Activated CD4-positive, alpha-beta memory T cell treated with anti-CD3 and anti-CD28 coated beads for 36 hours (primary cell): ENCODE results near the gene MAN1A1. TPM values are rescaled to one million over a fixed set of nuclear protein-coding genes. Genes with fewer than 3 reads are reported as not detected.
A peak's percentile ranks its signal among the peaks of the same experiment; 100 is the strongest.
"Not testable (repeated sequence)": the region's sequence is repeated elsewhere in the genome, so short reads cannot be mapped to it uniquely, and the experiment has no call there.

Source experiments
- CTCF ChIA-PET: fragments of 350-600 bp; sonication (Branson Sonifier 250); formaldehyde crosslinking; loops from one replicate; lab custom pipeline; 2021; ENCODE audit warnings: antibody characterized with exemption, inconsistent platforms; lab: Charles Lee
- POLR2A ChIA-PET: fragments of 350-600 bp; sonication (Branson Sonifier 250); formaldehyde crosslinking; loops from one replicate; lab custom pipeline; 2021; ENCODE audit warnings: antibody characterized with exemption; lab: Charles Lee
- DNase-seq: peaks from one replicate; pipeline ENCODE4 v3.0.0-alpha.2; 2020
- H3K27ac Mint-ChIP-seq: one replicate; pipeline ENCODE4 v1.8.0; 2021; ENCODE audit warnings: mixed read lengths
- H3K27me3 Mint-ChIP-seq: one replicate; pipeline ENCODE4 v1.8.0; 2021; ENCODE audit warnings: mixed read lengths
- H3K36me3 Mint-ChIP-seq: one replicate; pipeline ENCODE4 v1.8.0; 2021; ENCODE audit warnings: mixed read lengths
- H3K4me1 Mint-ChIP-seq: one replicate; pipeline ENCODE4 v1.8.0; 2021; ENCODE audit warnings: low read depth, mixed read lengths
- H3K4me3 Mint-ChIP-seq: one replicate; pipeline ENCODE4 v1.8.0; 2021; ENCODE audit warnings: mild to moderate bottlenecking, mixed read lengths
- H3K9me3 Mint-ChIP-seq: one replicate; pipeline ENCODE4 v1.8.0; 2021; ENCODE audit warnings: mixed read lengths
- intact Hi-C: fragments of 100-400 bp; cut with micrococcal nuclease; formaldehyde crosslinking; loops from one replicate; pipeline ENCODE4 v1.15.1; 2023
- total RNA-seq, 2 experiments: library from RNA; stranded (reverse); gene quantifications; one replicate each; pipeline ENCODE4 v1.2.3, GENCODE V29; 2021

The MAN1A1 gene
- 10 to 100 TPM; 21.8 to 23.9 TPM for total RNA-seq

DNA sequence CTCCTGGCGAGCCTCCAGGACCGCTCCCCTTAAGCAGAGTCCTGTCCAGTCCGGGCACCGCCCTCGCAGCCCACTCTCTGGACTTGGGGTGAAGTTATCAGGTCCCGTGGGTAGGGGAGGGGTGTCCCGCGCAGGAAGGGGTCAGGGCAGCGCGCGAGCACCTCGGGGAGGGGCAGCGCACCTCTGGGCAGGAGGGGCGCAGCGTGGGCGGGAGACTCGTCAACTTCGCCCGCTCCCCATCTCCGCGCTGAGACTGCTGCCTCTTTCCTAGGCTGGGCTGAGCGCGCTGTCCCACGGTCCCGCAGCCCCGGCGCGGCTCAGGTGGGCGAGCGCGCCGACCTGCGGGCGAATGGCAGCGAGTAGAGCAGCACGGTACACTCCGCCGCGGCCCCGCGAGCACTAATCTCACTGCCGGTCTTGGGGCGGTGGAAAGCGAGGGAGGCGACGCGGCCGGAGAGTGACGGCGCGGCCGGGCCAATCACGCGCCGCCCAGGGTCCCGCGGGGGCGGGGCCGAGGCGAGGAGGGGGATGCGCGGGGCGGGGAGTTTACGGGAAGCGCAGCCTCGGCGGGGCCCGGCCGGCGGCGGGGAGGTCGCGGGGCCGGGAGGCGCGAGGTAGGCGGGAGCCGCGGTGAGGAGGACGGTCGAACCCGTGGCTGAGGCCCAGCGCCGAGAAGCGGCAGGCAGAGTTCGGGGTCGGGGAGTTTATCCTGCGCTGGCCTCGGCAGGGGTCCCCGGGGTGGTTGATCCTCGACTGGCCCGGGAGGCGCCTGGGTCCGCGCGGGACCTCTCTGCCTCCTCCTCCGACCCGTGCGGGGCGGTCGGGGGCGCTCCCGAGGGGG lies at the start of gene MAN1A1:
Gene MAN1A1 (minus strand): TSS at position 401 of the 841 bp plus-strand sequence. CDS start 696 bp downstream, outside the sequence.
- CTCF ChIA-PET, result interaction anchor here (0.7 to 2.2 kb wide), 6 partner anchors 8 to 220 kb away, joined by 3 to 11 read pairs (median 6); no protein-coding TSS in a partner anchor

DNA sequence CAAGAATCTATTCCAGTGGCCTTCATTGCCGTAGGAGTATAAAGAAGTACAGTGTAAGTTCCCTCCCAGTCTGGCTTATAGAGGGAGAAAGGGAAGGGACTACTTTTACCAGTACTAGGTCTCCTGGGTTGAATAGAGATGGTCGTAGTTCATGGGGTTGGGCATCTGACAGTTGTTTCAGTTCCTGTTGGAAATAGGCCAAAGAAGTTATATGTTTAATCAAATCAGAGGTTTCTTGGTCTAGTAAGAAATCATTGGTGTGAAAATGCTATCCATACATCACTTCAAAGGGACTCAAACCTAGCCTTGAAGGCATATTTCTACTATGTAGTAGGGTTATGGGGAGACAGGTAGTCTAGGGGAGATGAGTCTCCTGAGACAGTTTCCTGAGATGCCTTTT lies 45.6 kb upstream of the MAN1A1 start:
- intact Hi-C loops, result no loop called here
- Mint-ChIP-seq H3K36me3 (no peaks in the 10 kb centered on the region), H3K4me1 (no peaks in the 10 kb centered on the region), H3K27me3 (no peaks in the 10 kb centered on the region), H3K9me3 (peaks cover 11% of the 10 kb centered on the region), H3K27ac (no peak overlapping the region), H3K4me3 (no peak overlapping the region)
- CTCF ChIA-PET, result no interaction called here
- no peak for DNase-seq
- POLR2A ChIA-PET, result no interaction called here

More for the DNA sequence above, at the start of gene MAN1A1:
- peaks cover 43% of the 10 kb centered on the region for H3K4me1 Mint-ChIP-seq
- peak within 1 kb of the TSS; percentile 94 for H3K4me3 Mint-ChIP-seq
- peak; percentile 92 for DNase-seq
- no peaks in the 10 kb centered on the region for H3K9me3 Mint-ChIP-seq
- peaks cover 4% of the 10 kb centered on the region for H3K36me3 Mint-ChIP-seq
- POLR2A ChIA-PET, result interaction anchor here (0.7 to 2.8 kb wide), 8 partner anchors 8 to 271 kb away, joined by 3 to 20 read pairs (median 4); partner anchors contain the start of gene FAM184A
- no peaks in the 10 kb centered on the region for H3K27me3 Mint-ChIP-seq
- peak within 1 kb of the TSS; percentile 93 for H3K27ac Mint-ChIP-seq
- intact Hi-C loops, result loop anchor here (1.0 to 10.0 kb wide), 13 partner anchors 35 to 1985 kb away; partner anchors contain the start of genes ASF1A, GOPC, MCM9 and NUS1

DNA sequence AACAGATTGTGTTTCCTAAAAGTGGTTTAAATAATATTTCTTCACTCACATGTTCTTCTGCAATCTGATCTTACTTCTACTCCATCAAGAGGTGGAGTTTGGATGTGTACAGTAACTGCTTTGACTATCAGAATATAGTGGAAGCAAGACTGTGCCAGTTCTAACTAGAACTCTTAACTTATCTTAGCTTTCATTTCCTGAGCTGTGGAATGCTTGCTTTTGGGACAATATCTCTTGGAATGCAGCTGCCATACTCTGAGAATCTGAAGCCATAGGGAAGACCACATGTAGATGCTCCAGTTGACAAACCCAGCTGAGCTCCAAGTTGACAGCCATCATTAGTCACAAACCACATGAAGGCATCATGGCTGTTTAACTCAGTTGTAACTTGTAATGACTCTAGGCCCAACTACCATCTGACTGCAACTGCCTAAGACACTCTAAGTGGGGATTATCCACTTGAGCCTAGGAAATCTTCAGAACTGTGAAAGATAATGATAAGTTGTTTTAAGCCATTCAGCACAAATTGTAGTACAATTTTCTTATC lies 40.8 kb upstream of the MAN1A1 start:
- H3K4me1 Mint-ChIP-seq, result no peaks in the 10 kb centered on the region
- peaks cover 3% of the 10 kb centered on the region for H3K36me3 Mint-ChIP-seq
- no peak overlapping the region for H3K27ac Mint-ChIP-seq
- POLR2A ChIA-PET, result no interaction called here
- H3K27me3 Mint-ChIP-seq, result no peaks in the 10 kb centered on the region
- no peak overlapping the region for H3K4me3 Mint-ChIP-seq
- CTCF ChIA-PET, result no interaction called here
- no peak for DNase-seq
- intact Hi-C loops, result no loop called here
- peaks cover 7% of the 10 kb centered on the region for H3K9me3 Mint-ChIP-seq

DNA sequence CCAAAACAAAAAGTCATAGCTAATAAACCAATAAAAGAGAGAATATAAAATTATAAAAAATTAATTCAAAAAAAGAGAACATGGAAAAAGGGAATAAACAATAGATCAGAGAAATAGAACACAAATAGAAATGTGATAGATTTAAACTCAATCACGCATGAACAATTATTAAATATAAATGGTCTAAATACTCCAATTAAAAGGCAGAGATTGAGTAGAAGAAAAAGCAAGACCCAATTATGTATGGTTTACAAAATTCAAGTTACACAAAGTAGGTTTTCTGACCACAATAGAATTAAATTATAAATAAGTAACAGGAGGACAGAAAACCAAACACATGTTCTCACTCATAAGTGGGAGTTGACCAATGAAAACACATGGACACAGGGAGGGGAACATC lies 36.4 kb upstream of the MAN1A1 start:
- Mint-ChIP-seq H3K36me3 (peaks cover 8% of the 10 kb centered on the region), H3K9me3 (peaks cover 9% of the 10 kb centered on the region), H3K27ac (no peak overlapping the region), H3K27me3 (no peaks in the 10 kb centered on the region), H3K4me3 (no peak overlapping the region), H3K4me1 (no peaks in the 10 kb centered on the region)
- CTCF ChIA-PET, result no interaction called here
- intact Hi-C loops, result no loop called here
- POLR2A ChIA-PET, result no interaction called here
- DNase-seq, result no peak

DNA sequence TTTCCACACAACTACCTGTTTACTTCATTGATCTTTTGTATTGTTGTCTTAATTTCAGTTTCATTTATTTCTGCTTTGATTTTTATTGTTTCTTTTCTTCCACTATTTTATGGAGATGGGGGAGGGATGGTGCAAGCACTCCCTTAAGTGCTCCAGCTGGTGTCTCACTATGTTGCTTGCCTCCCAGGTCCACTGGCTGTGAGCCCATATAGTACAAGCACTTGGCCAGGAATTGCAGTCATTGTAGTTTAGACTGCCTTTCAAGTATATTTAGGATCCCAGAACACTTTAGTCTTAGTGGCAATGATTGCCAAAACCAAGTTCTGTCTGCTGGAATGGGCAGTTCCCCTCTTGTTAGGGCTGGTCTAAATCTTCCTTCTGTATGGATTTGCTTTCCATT lies 34.9 kb upstream of the MAN1A1 start:
- intact Hi-C loops, result no loop called here
- H3K27me3 Mint-ChIP-seq, result no peaks in the 10 kb centered on the region
- H3K4me3 Mint-ChIP-seq, result no peak overlapping the region
- no peaks in the 10 kb centered on the region for H3K4me1 Mint-ChIP-seq
- H3K9me3 Mint-ChIP-seq, result peaks cover 22% of the 10 kb centered on the region
- H3K27ac Mint-ChIP-seq, result no peak overlapping the region
- DNase-seq, result no peak
- ChIA-PET CTCF (no interaction called here), POLR2A (no interaction called here)
- H3K36me3 Mint-ChIP-seq, result peaks cover 8% of the 10 kb centered on the region

DNA sequence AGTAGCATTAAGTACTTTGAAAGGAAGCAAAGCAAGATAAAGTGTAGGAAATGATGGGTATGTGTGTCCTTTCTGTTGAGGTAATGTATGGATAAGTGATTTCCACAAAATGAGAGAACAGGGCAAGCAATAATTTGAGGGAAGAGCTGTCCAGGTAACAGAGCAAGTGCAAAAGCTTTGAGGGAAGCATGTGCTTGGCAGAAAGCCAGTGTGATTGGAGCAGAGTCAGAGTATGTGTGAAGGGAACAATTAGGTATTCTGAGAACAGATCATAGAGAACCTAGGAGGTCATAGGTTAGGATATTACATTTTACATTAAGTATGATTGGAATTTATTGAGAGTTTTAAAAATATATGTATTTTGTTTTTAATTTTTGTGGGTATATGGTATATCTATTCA lies 30.2 kb upstream of the MAN1A1 start:
- peaks cover 23% of the 10 kb centered on the region for H3K9me3 Mint-ChIP-seq
- peaks cover 11% of the 10 kb centered on the region for H3K36me3 Mint-ChIP-seq
- H3K27me3 Mint-ChIP-seq, result no peaks in the 10 kb centered on the region
- H3K4me3 Mint-ChIP-seq, result no peak overlapping the region
- intact Hi-C loops, result no loop called here
- no peaks in the 10 kb centered on the region for H3K4me1 Mint-ChIP-seq
- no peak overlapping the region for H3K27ac Mint-ChIP-seq
- POLR2A ChIA-PET, result no interaction called here
- CTCF ChIA-PET, result no interaction called here
- DNase-seq, result no peak

DNA sequence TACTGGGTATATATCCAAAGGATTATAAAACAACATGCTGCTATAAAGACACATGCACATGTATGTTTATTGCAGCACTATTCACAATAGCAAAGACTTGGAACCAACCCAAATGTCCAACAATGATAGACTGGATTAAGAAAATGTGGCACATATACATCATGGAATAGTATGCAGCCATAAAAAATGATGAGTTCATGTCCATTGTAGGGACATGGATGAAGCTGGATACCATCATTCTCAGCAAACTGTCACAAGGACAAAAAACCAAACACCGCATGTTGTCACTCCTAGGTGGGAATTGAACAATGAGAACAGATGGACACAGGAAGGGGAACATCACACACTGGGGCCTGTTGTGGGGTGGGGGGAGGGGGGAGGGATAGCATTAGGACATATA lies 27.5 kb upstream of the MAN1A1 start:
- POLR2A ChIA-PET, CTCF ChIA-PET, H3K4me3 Mint-ChIP-seq, H3K4me1 Mint-ChIP-seq, intact Hi-C loops, DNase-seq, H3K27me3 Mint-ChIP-seq, H3K27ac Mint-ChIP-seq: not testable (repeated sequence)
- peaks cover 12% of the 10 kb centered on the region for H3K36me3 Mint-ChIP-seq
- peaks cover 23% of the 10 kb centered on the region for H3K9me3 Mint-ChIP-seq

DNA sequence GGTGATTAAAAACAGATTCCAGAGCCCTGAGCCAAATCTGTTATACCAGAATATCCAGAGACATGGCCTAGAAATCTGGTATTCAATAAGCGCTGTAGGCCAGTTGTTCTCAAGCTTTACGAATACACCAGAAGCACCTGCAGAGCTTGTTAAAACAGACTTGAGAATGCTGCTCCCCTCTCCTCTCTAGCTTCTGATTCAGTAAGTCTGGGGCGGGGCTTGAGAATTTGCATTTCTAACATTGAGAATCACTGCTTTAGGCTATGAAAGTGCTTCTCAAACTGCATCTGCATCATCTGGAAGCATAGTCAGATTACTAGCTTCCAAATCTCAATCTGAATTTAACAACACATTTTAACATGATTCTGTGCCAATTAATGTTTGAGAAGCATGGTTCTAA lies 20.5 kb upstream of the MAN1A1 start:
- Mint-ChIP-seq H3K9me3 (peaks cover 2% of the 10 kb centered on the region), H3K27ac (no peak overlapping the region), H3K4me3 (no peak overlapping the region), H3K4me1 (no peaks in the 10 kb centered on the region), H3K36me3 (peaks cover 9% of the 10 kb centered on the region), H3K27me3 (no peaks in the 10 kb centered on the region)
- ChIA-PET POLR2A (no interaction called here), CTCF (no interaction called here)
- intact Hi-C loops, result no loop called here
- DNase-seq, result no peak

DNA sequence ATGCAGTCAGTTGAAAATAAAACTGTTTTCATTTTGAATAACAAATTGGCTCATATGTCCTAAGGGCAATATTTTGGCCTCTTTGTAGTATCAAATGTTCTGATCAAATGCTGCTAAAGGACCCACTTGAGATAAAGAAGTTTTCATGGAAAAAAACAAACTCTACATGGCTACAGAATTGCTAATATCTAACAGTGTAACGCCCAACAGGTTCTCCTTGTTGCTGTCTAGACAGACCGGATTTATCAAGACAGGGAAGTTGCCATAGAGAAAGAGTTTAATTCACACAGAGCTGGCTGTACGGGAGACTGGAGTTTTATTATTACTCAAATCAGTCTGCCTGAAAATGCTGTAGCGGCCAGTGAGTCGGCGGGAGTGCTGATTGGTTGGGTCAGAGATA lies 19.4 kb upstream of the MAN1A1 start:
- no peaks in the 10 kb centered on the region for H3K27me3 Mint-ChIP-seq
- no peak for DNase-seq
- ChIA-PET CTCF (no interaction called here), POLR2A (no interaction called here)
- no peaks in the 10 kb centered on the region for H3K4me1 Mint-ChIP-seq
- H3K36me3 Mint-ChIP-seq, result peaks cover 13% of the 10 kb centered on the region
- H3K27ac Mint-ChIP-seq, result no peak overlapping the region
- H3K9me3 Mint-ChIP-seq, result peaks cover 2% of the 10 kb centered on the region
- H3K4me3 Mint-ChIP-seq, result no peak overlapping the region
- intact Hi-C loops, result no loop called here

DNA sequence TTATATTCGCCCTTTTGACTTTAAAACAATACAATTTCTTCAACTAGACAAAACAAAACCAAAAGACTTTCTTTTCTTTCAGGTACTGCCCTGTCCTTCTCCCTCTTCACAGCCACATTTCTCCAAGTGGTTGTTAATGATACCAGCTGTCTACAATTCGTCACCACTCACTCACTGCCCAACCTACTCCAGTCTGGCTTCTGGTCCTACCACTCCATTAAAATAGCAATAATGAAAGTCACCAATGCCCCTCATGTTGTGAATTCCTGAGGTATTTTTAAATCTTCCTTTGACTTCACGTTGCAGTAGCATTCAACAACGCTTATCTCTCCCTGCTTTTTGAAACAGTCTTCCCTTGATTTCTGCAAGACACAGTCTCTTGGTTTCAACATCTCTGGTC lies 11.6 kb upstream of the MAN1A1 start:
- no peaks in the 10 kb centered on the region for H3K9me3 Mint-ChIP-seq
- H3K4me1 Mint-ChIP-seq, result peaks cover 5% of the 10 kb centered on the region
- intact Hi-C loops, result no loop called here
- ChIA-PET POLR2A (no interaction called here), CTCF (no interaction called here)
- H3K27me3 Mint-ChIP-seq, result no peaks in the 10 kb centered on the region
- H3K4me3 Mint-ChIP-seq, result no peak overlapping the region
- H3K36me3 Mint-ChIP-seq, result peaks cover 13% of the 10 kb centered on the region
- DNase-seq, result no peak
- no peak overlapping the region for H3K27ac Mint-ChIP-seq

DNA sequence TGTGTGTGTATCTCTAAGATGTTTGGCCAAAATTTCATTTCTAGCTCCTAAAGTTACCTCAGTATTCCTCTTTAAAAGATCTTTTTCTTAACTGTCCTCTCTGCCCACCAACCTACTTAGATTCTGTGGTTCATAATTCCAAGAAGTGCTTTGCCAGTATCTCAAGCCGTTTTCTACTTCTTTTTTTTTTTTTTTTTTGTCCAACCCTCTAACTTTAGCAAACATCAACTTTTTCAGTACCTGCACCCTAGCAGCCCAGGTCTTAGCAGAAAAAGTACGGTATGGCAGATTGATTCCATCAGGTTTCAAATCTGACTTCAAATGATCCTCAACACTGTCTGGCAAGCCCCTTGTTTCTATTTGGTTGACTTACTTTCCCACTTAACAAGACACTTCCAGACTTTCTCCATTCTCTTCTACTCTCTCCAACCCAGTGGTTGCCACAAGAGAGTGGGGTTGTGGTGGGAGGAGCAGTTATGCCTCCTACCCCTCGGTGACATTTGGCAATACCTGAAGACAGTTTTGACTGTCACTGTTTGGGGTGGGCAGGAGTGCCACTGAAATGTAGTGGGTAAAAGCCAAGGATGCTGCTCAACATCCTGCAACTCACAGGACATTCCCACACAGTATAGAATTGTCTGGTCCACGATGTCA lies 10.8 kb upstream of the MAN1A1 start:
- H3K27ac Mint-ChIP-seq, result no peak overlapping the region
- ChIA-PET CTCF (no interaction called here), POLR2A (no interaction called here)
- DNase-seq, result no peak
- intact Hi-C loops, result no loop called here
- peaks cover 5% of the 10 kb centered on the region for H3K4me1 Mint-ChIP-seq
- H3K36me3 Mint-ChIP-seq, result peaks cover 13% of the 10 kb centered on the region
- no peak overlapping the region for H3K4me3 Mint-ChIP-seq
- no peaks in the 10 kb centered on the region for H3K9me3 Mint-ChIP-seq
- no peaks in the 10 kb centered on the region for H3K27me3 Mint-ChIP-seq

DNA sequence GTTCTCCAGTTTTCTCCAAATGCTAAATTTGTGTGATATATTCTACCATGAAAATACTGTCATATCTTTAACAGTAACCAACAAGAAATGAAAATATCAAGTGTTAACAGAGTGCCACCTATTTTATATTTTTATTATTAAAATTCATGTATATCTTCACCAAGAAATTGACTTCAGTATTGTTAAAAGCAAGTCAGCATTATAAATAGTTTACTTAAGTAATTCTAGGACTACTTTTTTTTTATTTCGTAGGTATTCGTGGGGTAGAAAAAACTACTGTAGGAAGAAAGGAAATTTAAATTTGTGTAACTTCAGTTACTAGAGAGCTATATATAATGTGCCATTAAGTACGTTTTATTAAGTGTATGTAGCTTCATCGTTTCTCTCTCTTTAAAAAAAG lies 6.3 kb upstream of the MAN1A1 start:
- H3K4me1 Mint-ChIP-seq, result peaks cover 17% of the 10 kb centered on the region
- H3K9me3 Mint-ChIP-seq, result no peaks in the 10 kb centered on the region
- H3K27ac Mint-ChIP-seq, result no peak overlapping the region
- DNase-seq, result no peak
- H3K36me3 Mint-ChIP-seq, result no peaks in the 10 kb centered on the region
- intact Hi-C loops, result loop anchor here (10.0 kb wide), 1 partner anchor 1751 kb away; the partner anchor contains the start of gene GOPC
- CTCF ChIA-PET, result no interaction called here
- POLR2A ChIA-PET, result no interaction called here
- H3K27me3 Mint-ChIP-seq, result no peaks in the 10 kb centered on the region
- no peak overlapping the region for H3K4me3 Mint-ChIP-seq
